H9 (cell line): ENCODE measurements around the gene CYBB. TPM values are rescaled to one million over a fixed set of nuclear protein-coding genes. Genes with fewer than 3 reads are reported as not detected.

ENCODE experiments used
- DNase-seq: peaks from one replicate; pipeline ENCODE4 v3.0.0-alpha.2; 2017
- H2AFZ ChIP-seq: one replicate; pipeline ENCODE4 v1.6.1; 2013; ENCODE audit warnings: mild to moderate bottlenecking, low read length, control low read depth, moderate library complexity
- H2AK5ac ChIP-seq: 2 replicates; pipeline ENCODE4 v1.6.1; 2013; ENCODE audit warnings: low read length, control low read depth, mixed read lengths; ENCODE audit not compliant: insufficient read length
- H2BK120ac ChIP-seq: one replicate; pipeline ENCODE4 v1.6.1; 2013; ENCODE audit warnings: low read depth, mild to moderate bottlenecking, low read length, control low read depth, inconsistent platforms; ENCODE audit not compliant: poor library complexity, severe bottlenecking
- H2BK12ac ChIP-seq: 2 replicates; pipeline ENCODE4 v1.6.1; 2013; ENCODE audit warnings: low read length, control low read depth, mixed read lengths, low read depth; ENCODE audit not compliant: insufficient read length
- H2BK15ac ChIP-seq: 2 replicates; pipeline ENCODE4 v1.6.1; 2013; ENCODE audit warnings: low read depth, low read length, control low read depth
- H2BK20ac ChIP-seq: one replicate; pipeline ENCODE4 v1.6.1; 2013; ENCODE audit warnings: low read depth, mild to moderate bottlenecking, low read length, control low read depth, inconsistent platforms; ENCODE audit not compliant: poor library complexity, severe bottlenecking
- H2BK5ac ChIP-seq: 2 replicates; pipeline ENCODE4 v1.6.1; 2013; ENCODE audit warnings: low read length, control low read depth, mixed read lengths; ENCODE audit not compliant: insufficient read length
- H3K14ac ChIP-seq: 2 replicates; pipeline ENCODE4 v1.6.1; 2013; ENCODE audit warnings: low read length, control low read depth; ENCODE audit not compliant: insufficient read depth
- H3K18ac ChIP-seq: 2 replicates; pipeline ENCODE4 v1.6.1; 2013; ENCODE audit warnings: low read depth, mild to moderate bottlenecking, mixed read lengths, low read length, control low read depth; ENCODE audit not compliant: insufficient read length
- H3K23ac ChIP-seq: 2 replicates; pipeline ENCODE4 v1.6.1; 2013; ENCODE audit warnings: low read length, control low read depth, mixed read lengths, low read depth; ENCODE audit not compliant: insufficient read length
- H3K23me2 ChIP-seq: 2 replicates; pipeline ENCODE4 v1.6.1; 2013; ENCODE audit warnings: low read depth, mild to moderate bottlenecking, mixed read lengths, low read length, control low read depth; ENCODE audit not compliant: insufficient read length, poor library complexity, severe bottlenecking
- H3K27ac ChIP-seq: 2 replicates; pipeline ENCODE4 v1.5.1; 2013; ENCODE audit warnings: low read length, control low read depth, mixed read lengths, low read depth; ENCODE audit not compliant: insufficient read length
- H3K27me3 ChIP-seq: 2 replicates; pipeline ENCODE4 v1.6.1; 2013; ENCODE audit warnings: low read length, control low read depth, inconsistent platforms; ENCODE audit not compliant: insufficient read depth
- H3K4ac ChIP-seq: 2 replicates; pipeline ENCODE4 v1.6.1; 2013; ENCODE audit warnings: low read depth, mild to moderate bottlenecking, control low read depth, inconsistent platforms, low read length, moderate library complexity
- H3K4me1 ChIP-seq: 2 replicates; pipeline ENCODE4 v1.6.1; 2013; ENCODE audit warnings: low read length, control low read depth, inconsistent platforms; ENCODE audit not compliant: insufficient read depth
- H3K4me2 ChIP-seq: 2 replicates; pipeline ENCODE4 v1.6.1; 2013; ENCODE audit warnings: low read length, control low read depth, mixed read lengths; ENCODE audit not compliant: insufficient read length, insufficient read depth
- H3K56ac ChIP-seq: 2 replicates; pipeline ENCODE4 v1.6.1; 2013; ENCODE audit warnings: low read depth, mild to moderate bottlenecking, mixed read lengths, low read length, control low read depth; ENCODE audit not compliant: insufficient read length
- H3K79me1 ChIP-seq: 2 replicates; pipeline ENCODE4 v1.6.1; 2013; ENCODE audit warnings: low read depth, mild to moderate bottlenecking, moderate library complexity, low read length, control low read depth, inconsistent platforms; ENCODE audit not compliant: insufficient read depth, poor library complexity, severe bottlenecking
- H3K79me2 ChIP-seq: 2 replicates; pipeline ENCODE4 v1.6.1; 2013; ENCODE audit warnings: low read length, control low read depth, inconsistent platforms; ENCODE audit not compliant: insufficient read depth
- H3K9ac ChIP-seq: 2 replicates; pipeline ENCODE4 v1.6.1; 2013; ENCODE audit warnings: low read length, control low read depth, mixed read lengths; ENCODE audit not compliant: insufficient read length; ENCODE audit errors: extremely low read depth
- H3K9me3 ChIP-seq: one replicate; pipeline ENCODE4 v1.6.1; 2013; ENCODE audit warnings: low read depth, low read length, inconsistent platforms; ENCODE audit not compliant: control insufficient read depth
- H3T11ph ChIP-seq: one replicate; pipeline ENCODE4 v1.6.1; 2013; ENCODE audit warnings: mild to moderate bottlenecking, low read length, control low read depth, inconsistent platforms
- H4K20me1 ChIP-seq: one replicate; pipeline ENCODE4 v1.6.1; 2013; ENCODE audit not compliant: control insufficient read depth, insufficient read length, insufficient read depth
- H4K5ac ChIP-seq: 2 replicates; pipeline ENCODE4 v1.6.1; 2013; ENCODE audit warnings: low read depth, mild to moderate bottlenecking, mixed read lengths, low read length, control low read depth; ENCODE audit not compliant: insufficient read length
- H4K8ac ChIP-seq: replicated peaks from 2 replicates; pipeline ENCODE4 v1.6.1; 2013; ENCODE audit warnings: low read length, control low read depth, mixed read lengths, low read depth; ENCODE audit not compliant: insufficient read length
- H4K91ac ChIP-seq: 2 replicates; pipeline ENCODE4 v1.6.1; 2013; ENCODE audit warnings: low read depth, mild to moderate bottlenecking, moderate library complexity, mixed read lengths, low read length, control low read depth; ENCODE audit not compliant: insufficient read length
- H3K27ac Mint-ChIP-seq, 3 experiments: 2 replicates in 2 of 3; 3 replicates in 1 of 3; pipeline ENCODE4 v1.8.0; 2020 to 2021; ENCODE audit warnings: mixed read lengths in 3 of 3, mild to moderate bottlenecking in 1 of 3, moderate library complexity in 1 of 3
- H3K27me3 Mint-ChIP-seq: 2 replicates; pipeline ENCODE4 v1.8.0; 2021; ENCODE audit warnings: low read depth, mild to moderate bottlenecking, moderate library complexity, mixed read lengths
- H3K36me3 Mint-ChIP-seq, 3 experiments: 2 replicates in 2 of 3; 3 replicates in 1 of 3; pipeline ENCODE4 v1.8.0; 2020 to 2021; ENCODE audit warnings: low read depth in 3 of 3, mixed read lengths in 3 of 3; ENCODE audit not compliant: insufficient read depth in 1 of 3
- H3K4me1 Mint-ChIP-seq, 2 experiments: 2 replicates each; pipeline ENCODE4 v1.8.0; 2020; ENCODE audit warnings: mixed read lengths in 2 of 2
- H3K4me3 Mint-ChIP-seq, 2 experiments: 2 replicates in 1 of 2; 3 replicates in 1 of 2; pipeline ENCODE4 v1.8.0; 2020 to 2021; ENCODE audit warnings: mild to moderate bottlenecking in 2 of 2, mixed read lengths in 2 of 2, moderate library complexity in 1 of 2
- H3K9me3 Mint-ChIP-seq, 2 experiments: 2 replicates in 1 of 2; 3 replicates in 1 of 2; pipeline ENCODE4 v1.8.0; 2020; ENCODE audit warnings: mild to moderate bottlenecking in 2 of 2, mixed read lengths in 2 of 2, moderate library complexity in 1 of 2
- CTCF ChIP-seq: fragments of 200-600 bp; sonication (generic); conservative IDR thresholded peaks from 3 replicates; pipeline ENCODE4 v1.8.0; 2021; ENCODE audit warnings: antibody characterized with exemption, mild to moderate bottlenecking
- WGBS: extraction: QIAGEN DNeasy Blood & Tissue Kit; methylation state at CpG from one replicate; pipeline ENCODE4 v1.1.7; 2013; ENCODE audit warnings: missing lambda C conversion rate, low lambda C conversion rate, mixed read lengths; ENCODE audit not compliant: insufficient read length; ENCODE audit errors: extremely low coverage; 5-methylcytosine and 5-hydroxymethylcytosine counted together
- total RNA-seq: library from RNA; stranded (reverse); gene quantifications from 2 replicates; pipeline ENCODE4 v1.2.1, GENCODE V29; 2021

CYBB gene
- total RNA-seq, 1 experiment from 2014 or later, result 0.07 TPM

DNA sequence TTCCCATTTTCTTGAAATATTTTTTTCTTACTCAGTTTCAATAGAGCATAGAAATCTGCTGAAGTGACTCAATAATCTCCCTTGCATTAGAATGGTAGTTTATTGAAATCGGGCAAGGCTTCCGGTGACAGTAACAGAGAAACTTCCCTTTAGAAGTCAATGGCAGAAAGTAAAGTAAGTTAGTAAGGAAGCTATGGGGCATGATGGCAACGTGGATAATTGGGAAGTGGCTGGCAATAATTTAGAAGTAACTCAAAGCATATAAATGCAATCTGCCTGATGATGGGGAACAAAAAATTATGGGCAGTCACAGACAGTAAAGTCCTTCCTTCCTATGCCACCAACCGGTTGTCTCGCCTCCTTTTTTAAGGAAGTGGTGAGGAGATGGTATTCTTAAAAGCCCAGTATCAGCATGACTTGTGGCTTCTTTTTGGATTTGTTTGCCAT lies 7.6 kb downstream of the CYBB start:
- Histone ChIP-seq H3K79me1 (no peaks in the 10 kb centered on the region), H3K23me2 (no peaks in the 10 kb centered on the region), H2BK5ac (no peak overlapping the region), H3K4me2 (no peak overlapping the region), H4K5ac (no peak overlapping the region), H3K4ac (no peak overlapping the region), H3T11ph (no peak overlapping the region), H3K9me3 (no peaks in the 10 kb centered on the region), H2BK15ac (no peak overlapping the region), H2AK5ac (no peak overlapping the region), H2AFZ (no peak overlapping the region), H2BK12ac (no peak overlapping the region), H4K20me1 (no peaks in the 10 kb centered on the region), H4K8ac (no peak overlapping the region), H3K14ac (no peak overlapping the region), H3K23ac (no peak overlapping the region), H2BK120ac (no peak overlapping the region), H3K27ac (no peak overlapping the region), H4K91ac (no peak overlapping the region), H3K18ac (no peak overlapping the region), H3K79me2 (no peaks in the 10 kb centered on the region), H3K27me3 (no peaks in the 10 kb centered on the region), H3K9ac (no peak overlapping the region), H3K4me1 (peaks cover 2% of the 10 kb centered on the region; the same call in 1 of the 2 replicates), H2BK20ac (no peak overlapping the region), H3K56ac (no peak overlapping the region)
- Mint-ChIP-seq H3K4me3 (no peak overlapping the region), H3K4me1 (no peaks in the 10 kb centered on the region; a peak in 1 of 4 replicates), H3K9me3 (peaks cover 31 to 38% of the 10 kb centered on the region in 2 experiments), H3K36me3 (peaks cover 0 to 1% (median 0%) of the 10 kb centered on the region in 3 experiments; a peak in 1 of 7 replicates), H3K27me3 (no peaks in the 10 kb centered on the region), H3K27ac (no peak overlapping the region)
- no peak for DNase-seq
- TF ChIP-seq CTCF, result no peak
- no CpG with 5 or more reads among the region's 5 CpGs for WGBS
